Hepatocyte (in vitro differentiated cells): Measurements from ENCODE around the gene DDX6.

ENCODE experiments used
- CTCF ChIP-seq: fragments of 200-600 bp; sonication (generic); IDR thresholded peaks from 2 replicates; pipeline ENCODE4 v1.5.1; 2016; ENCODE audit warnings: antibody characterized with exemption, mild to moderate bottlenecking; ENCODE audit not compliant: poor library complexity
- EZH2 ChIP-seq: fragments of 200-600 bp; sonication (generic); IDR thresholded peaks from 2 replicates; pipeline ENCODE4 v1.6.1; 2016; ENCODE audit warnings: antibody characterized with exemption, mild to moderate bottlenecking, borderline replicate concordance

DNA sequence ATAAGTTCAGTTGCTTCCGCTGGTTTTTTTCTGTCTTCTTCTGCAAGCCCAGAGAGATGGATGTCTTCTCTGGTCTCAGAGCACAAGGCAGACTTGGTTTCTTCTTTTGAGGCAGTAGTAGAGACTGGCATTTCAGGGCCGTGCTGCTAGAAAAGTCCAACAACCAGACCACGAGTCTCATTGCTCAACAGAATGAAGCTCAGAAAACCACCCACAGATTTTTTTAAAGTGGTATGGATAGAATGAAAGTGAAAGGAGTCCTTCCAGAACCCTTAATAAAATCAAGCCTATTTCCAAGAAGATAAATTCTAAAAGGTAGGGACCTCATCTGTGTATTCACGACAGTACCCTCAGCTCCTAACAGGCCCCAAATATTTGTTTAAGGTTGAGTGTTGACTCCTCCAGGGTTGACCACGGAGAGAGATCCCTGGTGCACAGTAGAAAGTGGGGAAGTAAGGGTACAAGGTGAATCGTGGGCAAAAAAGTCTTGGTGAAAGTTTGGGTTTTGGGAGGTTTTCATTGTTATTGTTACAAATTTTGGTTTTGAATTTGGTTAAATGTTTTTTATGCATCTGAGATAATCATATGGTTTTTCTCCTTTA is 43.6 kb upstream of the DDX6 start:
- no peak for TF ChIP-seq CTCF
- no peak for TF ChIP-seq EZH2
